Vagina (tissue), 2 donors: ENCODE measurements around the gene SLC35E3.

Source experiments
- POLR2A ChIP-seq, 2 donors: fragments of 450-650 bp; IDR thresholded peaks; one replicate each; pipeline ENCODE4 v1.6.1; 2017; ENCODE audit warnings: antibody characterized with exemption in 2 of 2, mild to moderate bottlenecking in 2 of 2, moderate library complexity in 2 of 2
- POLR2AphosphoS5 ChIP-seq, 2 donors: sonication (generic); formaldehyde crosslinking; IDR thresholded peaks; one replicate each; pipeline ENCODE4 v1.9.0; 2017; ENCODE audit warnings: antibody characterized with exemption in 2 of 2, mild to moderate bottlenecking in 2 of 2, low read depth in 1 of 2; ENCODE audit not compliant: insufficient read depth in 1 of 2
- TF ChIP-seq, protein P1 (sequence below), 3 experiments: fragments of 450-650 bp in 2 of 3; fragments of 200-600 bp in 1 of 3; sonication (generic) in 1 of 3; IDR thresholded peaks; one replicate each; pipeline ENCODE4 v1.5.1; 2017 to 2019; ENCODE audit warnings: antibody characterized with exemption in 3 of 3, mild to moderate bottlenecking in 2 of 3, moderate library complexity in 2 of 3

DNA sequence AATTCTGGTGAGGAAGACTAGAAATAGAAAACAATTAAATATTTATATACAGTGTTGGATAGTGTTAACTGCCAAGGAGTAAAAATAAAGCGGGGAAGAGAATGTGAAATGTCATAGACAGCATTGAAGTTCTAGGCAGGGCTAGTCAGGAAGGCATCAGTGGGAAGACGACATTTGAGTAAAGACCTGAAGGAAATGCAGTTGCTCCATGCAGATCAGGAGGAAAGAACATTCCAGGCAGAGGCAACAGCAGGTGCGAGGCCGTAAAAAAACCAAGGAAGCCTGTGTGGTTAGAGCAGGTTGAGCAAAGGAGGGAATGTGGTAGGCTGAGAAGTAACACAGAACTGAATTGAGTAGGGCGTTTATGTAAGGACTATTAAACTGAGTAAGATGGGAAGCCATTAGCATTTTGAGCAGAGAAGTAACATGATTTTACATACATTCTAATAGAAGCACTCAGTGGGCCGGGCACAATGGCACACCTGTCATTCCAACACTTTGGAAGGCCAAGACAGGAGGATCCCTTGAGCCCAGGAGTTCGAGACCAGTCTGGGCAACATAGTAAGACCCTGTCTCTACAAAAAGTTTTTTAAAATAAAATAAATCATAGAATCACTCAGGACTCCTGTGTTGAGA lies 14.9 kb downstream of the SLC35E3 start:
- TF ChIP-seq, protein P1, sequence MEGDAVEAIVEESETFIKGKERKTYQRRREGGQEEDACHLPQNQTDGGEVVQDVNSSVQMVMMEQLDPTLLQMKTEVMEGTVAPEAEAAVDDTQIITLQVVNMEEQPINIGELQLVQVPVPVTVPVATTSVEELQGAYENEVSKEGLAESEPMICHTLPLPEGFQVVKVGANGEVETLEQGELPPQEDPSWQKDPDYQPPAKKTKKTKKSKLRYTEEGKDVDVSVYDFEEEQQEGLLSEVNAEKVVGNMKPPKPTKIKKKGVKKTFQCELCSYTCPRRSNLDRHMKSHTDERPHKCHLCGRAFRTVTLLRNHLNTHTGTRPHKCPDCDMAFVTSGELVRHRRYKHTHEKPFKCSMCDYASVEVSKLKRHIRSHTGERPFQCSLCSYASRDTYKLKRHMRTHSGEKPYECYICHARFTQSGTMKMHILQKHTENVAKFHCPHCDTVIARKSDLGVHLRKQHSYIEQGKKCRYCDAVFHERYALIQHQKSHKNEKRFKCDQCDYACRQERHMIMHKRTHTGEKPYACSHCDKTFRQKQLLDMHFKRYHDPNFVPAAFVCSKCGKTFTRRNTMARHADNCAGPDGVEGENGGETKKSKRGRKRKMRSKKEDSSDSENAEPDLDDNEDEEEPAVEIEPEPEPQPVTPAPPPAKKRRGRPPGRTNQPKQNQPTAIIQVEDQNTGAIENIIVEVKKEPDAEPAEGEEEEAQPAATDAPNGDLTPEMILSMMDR (IDR thresholded peaks at IDR 0.05): no peak
- TF ChIP-seq POLR2A (IDR thresholded peaks at IDR 0.05): no peak
- TF ChIP-seq POLR2AphosphoS5 (IDR thresholded peaks at IDR 0.05; ENCODE audit: insufficient read depth in 1 of 2, low read depth in 1 of 2): no peak
